GM21447 (cell line): ENCODE measurements around the gene CASP12.

Experiments
- ATAC-seq: cut with Tn5 transposase; IDR thresholded peaks from one replicate; pipeline ENCODE4 v1.9.1; 2021; ENCODE audit not compliant: unreplicated experiment

CASP12 gene

DNA sequence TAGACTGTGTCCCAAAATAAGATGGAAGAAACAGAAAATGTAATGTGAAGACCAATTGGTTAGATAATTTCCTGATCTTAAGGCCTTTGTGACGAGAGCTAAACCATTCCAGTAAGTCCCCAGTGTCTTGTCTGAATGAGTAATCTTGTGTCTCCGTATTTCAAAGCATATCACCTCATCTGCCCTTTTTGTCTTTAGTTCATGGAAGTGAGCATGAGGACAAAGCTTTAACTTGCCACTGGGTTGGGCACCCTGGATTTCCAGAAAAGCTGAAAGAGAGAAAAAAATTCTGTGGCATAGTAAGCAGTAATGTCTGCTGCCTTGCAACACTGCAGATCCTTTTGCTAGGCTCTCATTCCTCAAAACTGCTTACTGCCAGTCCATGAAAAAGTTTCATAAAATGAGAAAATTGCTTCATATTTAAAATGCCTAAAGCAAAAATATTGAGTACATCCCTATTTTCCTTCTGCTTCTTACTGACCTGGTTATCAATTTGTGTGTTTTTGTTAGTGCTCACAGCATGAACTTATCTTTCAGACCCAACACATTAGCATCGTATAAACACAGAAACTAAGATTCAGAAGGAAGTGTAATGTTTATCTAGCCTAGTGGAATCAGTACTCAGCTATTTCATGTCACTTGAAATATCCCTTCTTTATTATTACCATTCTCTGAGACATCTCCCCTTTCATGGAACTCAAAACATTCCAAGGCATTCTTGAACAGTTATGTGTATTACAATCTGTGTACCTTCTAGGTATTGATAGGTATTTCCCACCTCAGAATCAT, 5.3 kb downstream of the CASP12 start:
- no peak for ATAC-seq

GRCh38 chr11:104891135-104891534, 7.1 kb downstream of the CASP12 start:
- ATAC-seq, result no peak

GRCh38 chr11:104883342-104883741, 14.9 kb downstream of the CASP12 start:
- no peak for ATAC-seq

DNA sequence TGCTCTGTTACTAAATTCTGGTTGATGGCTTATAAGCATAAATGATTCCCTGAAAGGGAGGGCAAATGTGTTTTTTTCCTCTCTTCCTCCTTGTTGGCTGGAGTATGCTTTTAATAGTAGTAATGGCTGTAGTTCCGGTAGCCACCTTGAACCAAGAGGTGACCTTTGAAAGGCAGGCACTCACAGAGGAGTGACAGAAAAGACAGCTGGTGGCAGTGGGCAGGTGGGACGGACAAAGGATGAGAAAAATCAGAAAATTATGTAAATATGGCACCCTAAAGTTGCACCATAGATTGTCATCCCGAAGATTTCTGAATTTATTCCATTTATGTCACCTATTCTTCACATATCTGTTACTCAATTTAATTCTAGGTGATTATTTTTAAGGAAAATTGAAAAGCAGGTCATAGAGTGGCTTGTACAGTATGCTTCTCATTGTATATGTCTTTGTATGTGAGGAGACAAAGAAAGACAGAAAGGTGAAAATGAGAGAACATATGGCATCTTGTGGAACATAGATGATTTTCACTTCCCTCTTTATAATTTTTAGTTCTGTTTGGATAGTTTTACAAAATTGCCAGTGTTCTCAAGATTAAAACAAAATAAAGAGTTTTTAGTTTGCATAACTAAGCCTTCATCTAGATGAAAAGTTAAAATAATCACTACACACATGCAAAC, 17.0 kb downstream of the CASP12 start:
- ATAC-seq, result peak; percentile 73

DNA sequence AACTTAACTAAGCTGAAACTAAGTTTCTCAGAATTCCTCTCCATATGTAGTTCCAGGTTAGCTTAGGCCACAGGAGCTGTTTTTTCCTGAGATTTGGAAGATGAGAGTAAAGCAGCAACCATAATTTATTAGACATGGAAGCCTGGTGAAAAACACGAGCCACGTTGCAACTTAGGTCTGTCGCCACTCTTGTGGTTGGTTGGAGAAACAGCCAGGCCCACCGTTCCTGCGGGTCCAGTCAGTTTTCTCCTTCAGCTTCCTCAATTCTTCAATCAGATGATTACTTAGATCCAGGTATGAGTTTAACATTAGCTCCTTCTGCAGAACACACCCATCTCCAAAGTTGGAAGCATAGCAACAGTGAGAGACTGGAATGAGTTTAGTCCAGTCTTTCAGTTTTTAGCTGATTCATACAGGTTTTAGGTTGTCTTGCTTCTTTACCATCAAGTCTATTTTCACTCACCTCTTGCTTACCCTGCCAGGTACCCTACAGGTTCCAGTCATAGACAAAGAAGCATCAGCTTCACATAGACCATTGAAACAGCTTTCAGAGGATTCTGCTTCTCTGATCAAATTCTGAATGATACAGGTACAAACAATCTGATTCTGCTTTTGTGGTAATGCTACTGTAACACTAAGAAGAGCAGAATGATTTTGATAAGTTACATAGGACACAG, 18.6 kb downstream of the CASP12 start:
- ATAC-seq, result no peak

DNA sequence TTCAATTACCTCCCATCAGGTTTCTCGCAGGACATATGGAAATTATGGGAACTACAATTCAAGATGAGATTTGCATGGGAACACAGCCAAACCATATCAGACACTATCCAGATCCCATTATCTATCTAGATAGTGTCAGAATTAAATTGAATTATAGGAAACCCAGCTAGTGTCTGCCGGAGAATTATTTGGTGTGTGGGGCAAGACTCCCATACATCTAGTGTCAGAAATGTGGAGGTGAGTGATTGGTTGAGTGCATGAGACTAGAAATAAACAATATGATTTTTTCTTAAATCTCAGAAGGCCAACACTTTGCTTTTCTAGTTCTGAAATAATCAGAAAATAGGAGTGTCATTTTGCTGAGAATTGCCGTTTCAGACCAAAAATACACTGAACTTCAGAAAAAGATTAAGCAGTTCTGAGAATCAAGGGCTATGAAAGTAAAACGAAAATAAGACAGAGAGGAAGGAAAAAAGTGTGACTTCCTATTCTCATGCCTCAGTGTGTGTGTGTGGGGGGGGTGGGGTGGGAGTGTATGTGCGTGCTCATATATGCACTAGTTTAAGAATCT, 21.3 kb downstream of the CASP12 start:
- peak; percentile 53 for ATAC-seq

GRCh38 chr11:104876324-104876723, 21.9 kb downstream of the CASP12 start:
- no peak for ATAC-seq

DNA sequence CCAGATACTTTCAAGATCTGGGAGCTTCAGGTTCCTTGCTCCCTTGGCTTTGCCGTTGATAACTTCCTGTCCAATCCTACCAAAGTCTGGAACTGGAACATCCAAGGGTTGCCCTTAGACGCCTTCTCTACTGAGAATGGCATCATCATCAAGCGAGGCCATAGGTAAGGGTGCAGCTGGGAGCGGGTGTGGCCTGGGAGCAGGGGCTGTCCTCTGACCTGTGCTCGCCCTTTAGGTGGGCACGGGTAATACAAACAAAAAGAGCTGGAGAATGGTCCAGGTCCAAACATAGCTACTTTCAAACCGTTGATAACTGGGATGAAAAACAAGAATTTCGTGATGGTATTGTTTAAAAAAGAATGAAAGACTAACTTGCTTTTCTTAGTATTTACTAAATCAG, 25.0 kb downstream of the CASP12 start:
- ATAC-seq, result no peak

- no peak for ATAC-seq
Observed at GRCh38 chr11:104872393-104872792, 25.9 kb downstream of the CASP12 start.

DNA sequence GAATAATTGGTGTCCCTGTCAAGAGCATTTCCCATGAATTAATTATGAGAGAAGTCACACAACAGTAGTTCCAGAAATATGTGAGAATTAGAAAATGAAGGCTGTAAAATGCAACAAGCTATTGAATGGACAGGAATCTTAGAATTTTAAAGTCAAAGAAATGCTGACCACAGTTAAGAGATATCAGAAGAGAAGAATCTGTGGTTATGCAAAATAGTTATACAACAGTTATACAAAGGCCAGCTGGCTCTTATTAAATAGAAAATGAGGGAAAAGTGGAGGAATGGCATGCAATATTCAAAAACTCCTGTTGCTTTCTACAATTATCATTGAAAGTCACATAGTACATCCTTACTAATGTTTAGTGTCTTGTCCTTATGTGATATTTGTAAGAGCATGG, 27.4 kb downstream of the CASP12 start:
- no peak for ATAC-seq

- ATAC-seq, result no peak
Observed at GRCh38 chr11:104866815-104867214, 31.4 kb downstream of the CASP12 start.

- peak; percentile 77 for ATAC-seq
Observed at GRCh38 chr11:104858882-104859775, 39.1 kb downstream of the CASP12 start.

DNA sequence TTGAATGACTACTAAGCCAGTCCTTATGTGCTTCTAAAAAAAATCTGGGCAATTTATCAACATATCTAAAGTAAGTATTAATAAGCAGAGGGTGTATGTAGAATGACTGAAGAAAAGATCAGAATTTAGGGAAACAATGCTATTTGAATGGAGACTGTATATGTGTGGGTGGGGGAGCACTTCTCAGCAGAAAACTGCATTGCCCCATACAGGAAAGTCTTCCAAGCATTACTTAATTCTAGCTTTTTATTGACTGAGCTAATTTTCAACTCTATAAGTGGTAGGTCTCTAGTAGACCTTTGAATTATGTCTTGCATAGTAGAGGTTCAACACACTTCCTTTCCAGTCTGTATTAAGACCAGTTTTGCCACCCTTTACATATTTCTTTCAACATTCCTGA, 41.7 kb downstream of the CASP12 start:
- no peak for ATAC-seq

GRCh38 chr11:104855965-104856364, 42.3 kb downstream of the CASP12 start:
- no peak for ATAC-seq

GRCh38 chr11:104853276-104853675, 45.0 kb downstream of the CASP12 start:
- no peak for ATAC-seq

- no peak for ATAC-seq
Observed at GRCh38 chr11:104852811-104853210, 45.4 kb downstream of the CASP12 start.

DNA sequence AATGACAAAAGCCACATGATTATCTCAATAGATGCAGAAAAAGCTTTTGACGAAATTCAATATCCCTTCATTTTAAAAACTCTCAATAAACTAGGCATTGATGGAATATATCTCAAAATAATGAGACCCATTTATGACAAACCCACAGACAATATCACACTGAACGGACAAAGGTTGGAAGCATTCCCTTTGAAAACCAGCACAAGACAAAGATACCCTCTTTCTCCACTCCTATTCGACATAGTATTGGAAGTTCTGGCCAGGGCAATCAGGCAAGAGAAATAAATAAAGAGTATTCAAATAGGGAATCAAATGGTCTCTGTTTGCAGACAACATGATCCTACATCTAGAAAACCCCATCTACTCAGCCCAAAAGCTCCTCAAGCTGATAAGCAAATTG, 52.0 kb downstream of the CASP12 start:
- no peak for ATAC-seq

GRCh38 chr11:104844451-104844850, 53.8 kb downstream of the CASP12 start:
- no peak for ATAC-seq

- ATAC-seq, result no peak
Observed at GRCh38 chr11:104843150-104843836, 55.0 kb downstream of the CASP12 start.

DNA sequence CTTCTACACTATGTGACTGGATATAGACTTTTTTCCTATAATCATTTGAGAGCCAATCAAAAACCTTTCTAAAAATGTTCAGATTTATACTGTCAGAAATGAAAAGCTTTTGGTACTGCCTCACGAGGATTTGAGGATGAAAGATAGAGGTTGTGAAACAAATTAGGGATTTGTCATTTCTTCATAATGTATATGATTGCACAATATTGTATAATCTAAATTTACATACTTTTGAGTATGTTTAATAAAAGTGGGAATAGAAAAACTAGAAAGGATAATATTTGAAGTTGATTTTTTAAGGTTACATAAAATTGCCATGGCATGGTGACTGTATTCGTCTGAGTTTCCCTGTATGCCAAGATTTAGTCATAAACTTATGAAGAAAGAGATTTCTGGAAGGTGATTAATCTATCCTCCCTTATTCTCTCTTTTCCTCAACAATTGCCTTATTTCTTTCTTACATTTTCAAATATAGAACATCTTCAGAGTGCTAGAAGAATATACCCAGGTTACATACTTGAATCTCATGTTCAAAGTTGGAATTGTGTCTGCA, 56.2 kb downstream of the CASP12 start:
- ATAC-seq, result no peak
